Epithelial cell of esophagus (primary cell): ENCODE data around the gene TMEM41A.
A peak's percentile ranks its signal among the peaks of the same experiment; 100 is the strongest.
"Not testable (repeated sequence)": the region's sequence is repeated elsewhere in the genome, so short reads cannot be mapped to it uniquely, and the experiment has no call there.

Experiments
- DNase-seq: peaks from one replicate; pipeline ENCODE4 v3.0.0; 2010; ENCODE audit warnings: low read depth
- H3K4me3 ChIP-seq: 2 replicates; pipeline ENCODE4 v1.5.1; 2011; ENCODE audit warnings: mild to moderate bottlenecking, low read length, control low read depth
- CTCF ChIP-seq: IDR thresholded peaks from 2 replicates; pipeline ENCODE4 v1.5.1; 2011; ENCODE audit warnings: low read depth, mild to moderate bottlenecking, low read length, control low read depth, inconsistent platforms; ENCODE audit not compliant: insufficient read depth; ENCODE audit errors: missing control alignments

The TMEM41A gene

DNA sequence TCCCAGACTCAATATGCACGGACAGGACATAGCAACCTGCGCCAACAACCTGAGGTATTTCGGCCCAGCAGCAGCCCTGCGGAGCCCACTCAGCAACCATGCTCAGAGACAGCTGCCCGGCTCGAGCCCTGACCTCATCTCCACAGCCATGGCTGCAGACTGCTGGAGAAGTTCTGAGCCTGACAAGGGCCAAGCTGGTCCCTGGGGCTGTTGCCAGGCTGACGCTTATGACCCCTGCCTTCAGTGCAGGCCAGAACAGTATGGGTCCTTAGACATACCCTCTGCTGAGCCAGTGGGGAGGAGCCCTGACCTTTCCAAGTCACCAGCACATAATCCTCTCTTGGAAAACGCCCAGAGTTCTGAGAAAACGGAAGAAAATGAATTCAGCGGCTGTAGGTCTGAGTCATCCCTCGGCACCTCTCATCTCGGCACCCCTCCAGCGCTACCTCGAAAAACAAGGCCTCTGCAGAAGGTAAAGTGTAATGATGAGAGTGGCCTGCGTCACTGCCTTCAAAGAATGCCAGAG, 25.5 kb downstream of the TMEM41A start:
- no peak overlapping the region for H3K4me3 ChIP-seq
- DNase-seq = no peak
- TF ChIP-seq CTCF = no peak

DNA sequence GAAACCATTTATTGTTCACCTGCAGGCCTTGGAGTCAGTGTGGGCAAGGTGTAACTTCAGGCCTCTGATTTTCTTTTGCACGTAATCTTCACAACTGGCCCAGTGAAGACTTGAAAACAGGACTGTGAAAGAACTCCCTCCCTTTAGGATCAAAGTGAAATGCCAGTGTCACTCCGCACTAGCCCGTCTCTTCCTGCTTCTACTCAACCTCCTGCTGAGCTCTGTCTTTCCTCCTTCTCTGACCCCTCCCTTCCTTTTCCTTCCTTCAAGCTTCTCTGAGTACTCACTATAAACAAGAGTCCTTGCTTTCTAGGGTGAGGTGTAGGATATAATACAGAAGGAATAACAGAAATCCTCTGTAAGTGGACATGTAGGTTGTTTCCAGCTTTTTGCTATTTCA, 28.5 kb downstream of the TMEM41A start:
- no peak for TF ChIP-seq CTCF
- no peak for DNase-seq

GRCh38 chr3:185469542-185469941, 29.3 kb downstream of the TMEM41A start:
- TF ChIP-seq CTCF = no peak
- H3K4me3 ChIP-seq = no peak overlapping the region
- DNase-seq = no peak

More for the DNA sequence above, 28.5 kb downstream of the TMEM41A start:
- H3K4me3 ChIP-seq = no peak overlapping the region

DNA sequence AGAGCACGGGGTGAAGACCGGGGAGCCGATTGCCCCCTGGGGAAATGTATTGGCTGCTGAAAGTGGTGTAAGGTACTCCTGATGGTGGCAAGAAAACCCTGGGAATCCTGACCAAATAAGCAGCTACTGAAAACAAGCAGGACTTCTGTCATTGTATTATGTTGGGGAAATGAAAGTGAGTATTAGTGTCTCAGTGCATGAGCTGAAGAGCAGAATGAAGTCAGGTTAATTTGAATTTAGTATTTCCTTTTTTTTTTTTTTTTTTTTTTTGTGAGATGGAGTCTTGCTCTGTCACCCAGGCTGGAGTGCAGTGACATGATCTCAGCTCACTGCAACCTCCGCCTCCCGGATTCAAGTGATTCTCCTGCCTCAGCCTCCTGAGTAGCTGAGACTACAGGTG, 32.7 kb downstream of the TMEM41A start:
- not testable (repeated sequence) for DNase-seq, H3K4me3 ChIP-seq

DNA sequence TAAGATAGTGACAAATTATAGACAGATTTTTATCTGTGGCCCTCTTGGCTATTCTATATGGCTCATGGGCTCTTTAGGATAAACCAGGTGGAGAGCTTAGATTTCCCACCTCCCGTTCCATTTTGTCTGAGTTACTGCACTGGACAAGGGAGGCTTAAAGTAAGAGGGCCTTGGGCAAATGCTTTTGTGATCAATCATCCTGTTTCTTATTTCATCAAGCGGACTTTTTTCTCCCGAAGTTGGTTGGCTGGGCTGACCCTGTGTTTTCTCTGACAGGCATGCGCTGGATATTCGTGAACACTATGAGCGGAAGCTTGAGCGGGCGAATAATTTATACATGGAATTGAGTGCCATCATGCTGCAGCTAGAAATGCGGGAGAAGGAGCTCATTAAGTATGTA, 33.4 kb downstream of the TMEM41A start:
- no peak for TF ChIP-seq CTCF
- no peak overlapping the region for H3K4me3 ChIP-seq
- DNase-seq = no peak

- peak; percentile 55 for TF ChIP-seq CTCF
- DNase-seq = peak; percentile 51
- H3K4me3 ChIP-seq = no peak overlapping the region
Observed at GRCh38 chr3:185460719-185461350, 38.0 kb downstream of the TMEM41A start.

DNA sequence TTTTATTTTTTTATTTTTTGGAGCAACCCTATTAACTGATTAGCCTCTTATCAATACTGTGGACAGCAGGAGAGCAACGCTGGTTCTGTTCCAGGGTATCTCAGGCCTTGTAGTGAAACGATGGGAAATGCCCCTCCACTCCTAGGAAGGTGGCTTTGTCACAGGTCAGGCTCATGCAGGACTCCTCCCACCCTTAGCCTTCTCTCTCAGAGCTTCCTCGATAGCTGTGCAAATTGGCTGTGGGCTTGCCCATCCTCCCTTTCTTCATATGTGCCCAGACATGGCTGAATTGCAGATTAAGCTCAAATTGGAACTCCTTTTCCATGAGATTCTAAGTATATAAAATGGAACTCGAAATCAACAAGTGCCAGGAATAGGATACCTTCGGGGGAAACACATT, 38.5 kb downstream of the TMEM41A start:
- H3K4me3 ChIP-seq = no peak overlapping the region
- DNase-seq = no peak
- no peak for TF ChIP-seq CTCF
